Upper lobe of left lung (tissue), 4 donors: ENCODE results near the gene HECTD4.

Experiments used
- POLR2A ChIP-seq, 4 donors: fragments of 450-650 bp; IDR thresholded peaks; one replicate each; pipeline ENCODE4 v1.5.1; 2016 to 2017; ENCODE audit warnings: antibody characterized with exemption in 4 of 4, mild to moderate bottlenecking in 2 of 4
- POLR2AphosphoS5 ChIP-seq, 2 donors: sonication (generic); formaldehyde crosslinking; IDR thresholded peaks; one replicate each; pipeline ENCODE4 v1.5.1; 2017; ENCODE audit warnings: antibody characterized with exemption in 2 of 2
- TF ChIP-seq, protein P1 (sequence below), 6 experiments: fragments of 450-650 bp in 4 of 6; fragments of 200-600 bp in 2 of 6; sonication (generic) in 2 of 6; IDR thresholded peaks; one replicate each; pipeline ENCODE4 v1.5.1; 2016 to 2019; ENCODE audit warnings: antibody characterized with exemption in 6 of 6

DNA sequence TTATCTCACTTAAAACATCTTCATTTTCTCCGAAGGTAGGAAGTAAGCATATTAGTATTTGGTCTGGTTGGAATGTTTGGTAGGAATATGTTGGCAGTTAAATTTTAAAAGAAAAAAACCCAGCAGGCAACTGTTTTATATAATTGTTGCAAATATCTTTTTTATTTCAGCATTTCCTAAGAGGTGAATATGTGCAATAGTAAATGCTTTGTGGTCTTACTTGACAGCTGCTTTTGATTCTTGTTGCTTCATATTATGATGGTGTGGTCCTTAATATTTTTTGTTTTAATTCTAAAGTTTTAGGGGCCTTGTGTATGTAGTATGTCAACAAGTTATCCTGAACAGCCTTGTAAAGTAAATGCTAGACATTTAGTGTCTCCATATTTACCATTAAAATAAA lies 250.5 kb downstream of the HECTD4 start:
- TF ChIP-seq, protein P1, sequence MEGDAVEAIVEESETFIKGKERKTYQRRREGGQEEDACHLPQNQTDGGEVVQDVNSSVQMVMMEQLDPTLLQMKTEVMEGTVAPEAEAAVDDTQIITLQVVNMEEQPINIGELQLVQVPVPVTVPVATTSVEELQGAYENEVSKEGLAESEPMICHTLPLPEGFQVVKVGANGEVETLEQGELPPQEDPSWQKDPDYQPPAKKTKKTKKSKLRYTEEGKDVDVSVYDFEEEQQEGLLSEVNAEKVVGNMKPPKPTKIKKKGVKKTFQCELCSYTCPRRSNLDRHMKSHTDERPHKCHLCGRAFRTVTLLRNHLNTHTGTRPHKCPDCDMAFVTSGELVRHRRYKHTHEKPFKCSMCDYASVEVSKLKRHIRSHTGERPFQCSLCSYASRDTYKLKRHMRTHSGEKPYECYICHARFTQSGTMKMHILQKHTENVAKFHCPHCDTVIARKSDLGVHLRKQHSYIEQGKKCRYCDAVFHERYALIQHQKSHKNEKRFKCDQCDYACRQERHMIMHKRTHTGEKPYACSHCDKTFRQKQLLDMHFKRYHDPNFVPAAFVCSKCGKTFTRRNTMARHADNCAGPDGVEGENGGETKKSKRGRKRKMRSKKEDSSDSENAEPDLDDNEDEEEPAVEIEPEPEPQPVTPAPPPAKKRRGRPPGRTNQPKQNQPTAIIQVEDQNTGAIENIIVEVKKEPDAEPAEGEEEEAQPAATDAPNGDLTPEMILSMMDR (IDR thresholded peaks at IDR 0.05): no peak
- no peak for TF ChIP-seq POLR2A (IDR thresholded peaks at IDR 0.05)
- no peak for TF ChIP-seq POLR2AphosphoS5 (IDR thresholded peaks at IDR 0.05)
